ENCODE data around the gene EPC2. TPM values are rescaled to one million over a fixed set of nuclear protein-coding genes. Genes with fewer than 3 reads are reported as not detected.
A peak's percentile ranks its signal among the peaks of the same experiment; 100 is the strongest.

Gene EPC2
- total RNA-seq, 1 experiment from 2014 or later: 33.4 TPM

GRCh38 chr2:148613231-148614013 is 31.1 kb upstream of the EPC2 start:
- no peak overlapping the region for H3K27ac Mint-ChIP-seq (ENCODE audit: low read depth, unreplicated experiment)
- H3K4me3 Mint-ChIP-seq (ENCODE audit: unreplicated experiment): no peak overlapping the region
- no peak for DNase-seq (ENCODE audit: unreplicated experiment)
- intact Hi-C loops (cut with micrococcal nuclease): no loop called here
- no peaks in the 10 kb centered on the region for H3K36me3 Mint-ChIP-seq (ENCODE audit: insufficient read depth, unreplicated experiment)
- ChIA-PET POLR2A (no interaction called here), CTCF (interaction anchor here (1.0 to 1.6 kb wide), 2 partner anchors 14 to 25 kb away, joined by 3 read pairs; no protein-coding TSS in a partner anchor)
- peaks cover 13% of the 10 kb centered on the region for H3K4me1 Mint-ChIP-seq (ENCODE audit: insufficient read depth, unreplicated experiment)
- no peaks in the 10 kb centered on the region for H3K9me3 Mint-ChIP-seq (ENCODE audit: unreplicated experiment)
- no peak for TF ChIP-seq CTCF (IDR thresholded peaks at IDR 0.05; ENCODE audit: unreplicated experiment)
- BruUV-seq (replicated peaks): no TSS peak
- H3K27me3 Mint-ChIP-seq (ENCODE audit: insufficient read depth, unreplicated experiment): no peaks in the 10 kb centered on the region

GRCh38 chr2:148614014-148614321 is 30.6 kb upstream of the EPC2 start:
- no peak overlapping the region for H3K4me3 Mint-ChIP-seq (ENCODE audit: unreplicated experiment)
- no TSS peak for BruUV-seq (replicated peaks)
- H3K4me1 Mint-ChIP-seq (ENCODE audit: insufficient read depth, unreplicated experiment): peaks cover 13% of the 10 kb centered on the region
- no peak for TF ChIP-seq CTCF (IDR thresholded peaks at IDR 0.05; ENCODE audit: unreplicated experiment)
- no peaks in the 10 kb centered on the region for H3K36me3 Mint-ChIP-seq (ENCODE audit: insufficient read depth, unreplicated experiment)
- no peaks in the 10 kb centered on the region for H3K27me3 Mint-ChIP-seq (ENCODE audit: insufficient read depth, unreplicated experiment)
- DNase-seq (ENCODE audit: unreplicated experiment): peak; percentile 44
- CTCF ChIA-PET: interaction anchor here (1.0 to 1.6 kb wide), 2 partner anchors 15 to 25 kb away, joined by 3 read pairs; no protein-coding TSS in a partner anchor
- intact Hi-C loops (cut with micrococcal nuclease): no loop called here
- POLR2A ChIA-PET: no interaction called here
- H3K9me3 Mint-ChIP-seq (ENCODE audit: unreplicated experiment): no peaks in the 10 kb centered on the region
- no peak overlapping the region for H3K27ac Mint-ChIP-seq (ENCODE audit: low read depth, unreplicated experiment)

GRCh38 chr2:148614322-148615049 is 30.1 kb upstream of the EPC2 start:
- Mint-ChIP-seq H3K36me3 (ENCODE audit: insufficient read depth, unreplicated experiment) (no peaks in the 10 kb centered on the region), H3K4me1 (ENCODE audit: insufficient read depth, unreplicated experiment) (peaks cover 13% of the 10 kb centered on the region), H3K27ac (ENCODE audit: low read depth, unreplicated experiment) (peak overlapping the region; percentile 40), H3K9me3 (ENCODE audit: unreplicated experiment) (no peaks in the 10 kb centered on the region), H3K4me3 (ENCODE audit: unreplicated experiment) (no peak overlapping the region), H3K27me3 (ENCODE audit: insufficient read depth, unreplicated experiment) (no peaks in the 10 kb centered on the region)
- BruUV-seq (replicated peaks): no TSS peak
- POLR2A ChIA-PET: interaction anchor here (0.7 to 1.1 kb wide), 2 partner anchors 46 to 48 kb away, joined by 3 read pairs; no protein-coding TSS in a partner anchor
- intact Hi-C loops (cut with micrococcal nuclease): no loop called here
- CTCF ChIA-PET: interaction anchor here (1.0 to 1.6 kb wide), 3 partner anchors 16 to 29 kb away, joined by 3 read pairs; no protein-coding TSS in a partner anchor
- no peak for TF ChIP-seq CTCF (IDR thresholded peaks at IDR 0.05; ENCODE audit: unreplicated experiment)
- DNase-seq (ENCODE audit: unreplicated experiment): peak; percentile 50

GRCh38 chr2:148615381-148615841 is 29.1 kb upstream of the EPC2 start:
- POLR2A ChIA-PET: interaction anchor here (1.1 to 1.4 kb wide), 2 partner anchors 28 to 45 kb away, joined by 3 to 5 read pairs; no protein-coding TSS in a partner anchor

More at GRCh38 chr2:148615381-148615841, 29.1 kb upstream of the EPC2 start:
- intact Hi-C loops (cut with micrococcal nuclease): no loop called here
- no peaks in the 10 kb centered on the region for H3K27me3 Mint-ChIP-seq (ENCODE audit: insufficient read depth, unreplicated experiment)
- CTCF ChIA-PET: interaction anchor here (0.6 to 1.0 kb wide), 2 partner anchors 28 to 819 kb away, joined by 3 read pairs; no protein-coding TSS in a partner anchor
- no peak overlapping the region for H3K4me3 Mint-ChIP-seq (ENCODE audit: unreplicated experiment)
- peaks cover 13% of the 10 kb centered on the region for H3K4me1 Mint-ChIP-seq (ENCODE audit: insufficient read depth, unreplicated experiment)
- H3K9me3 Mint-ChIP-seq (ENCODE audit: unreplicated experiment): no peaks in the 10 kb centered on the region
- TF ChIP-seq CTCF (IDR thresholded peaks at IDR 0.05; ENCODE audit: unreplicated experiment): no peak
- no peak for DNase-seq (ENCODE audit: unreplicated experiment)
- BruUV-seq (replicated peaks): no TSS peak
- H3K27ac Mint-ChIP-seq (ENCODE audit: low read depth, unreplicated experiment): no peak overlapping the region
- no peaks in the 10 kb centered on the region for H3K36me3 Mint-ChIP-seq (ENCODE audit: insufficient read depth, unreplicated experiment)

Data from MCF 10A (cell line).